Measurements from ENCODE around the gene IP6K1.

DNA sequence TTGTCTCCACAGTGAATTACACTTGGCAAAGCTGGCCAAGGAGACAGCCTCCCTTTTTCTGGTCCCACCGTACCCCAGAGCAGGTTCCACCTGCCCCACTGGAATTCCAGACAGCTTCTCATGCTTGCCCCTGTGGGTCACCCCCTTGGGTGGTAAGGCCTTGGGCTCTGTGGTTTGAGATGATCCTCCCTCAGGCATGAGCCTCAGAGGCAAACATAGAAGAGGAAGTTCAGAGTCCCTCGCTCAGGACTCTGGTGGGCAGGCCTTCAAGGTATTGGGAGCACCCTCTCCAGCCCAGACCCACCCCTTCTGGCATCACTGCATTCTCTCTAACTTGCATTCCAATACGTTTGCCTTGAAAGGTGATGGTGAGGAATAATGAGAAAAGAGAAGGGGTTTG is 45.0 kb upstream of the IP6K1 start:
- TF ChIP-seq EZH2 (IDR thresholded peaks at IDR 0.05; ENCODE audit: low read length): no peak
- TF ChIP-seq, protein P1, sequence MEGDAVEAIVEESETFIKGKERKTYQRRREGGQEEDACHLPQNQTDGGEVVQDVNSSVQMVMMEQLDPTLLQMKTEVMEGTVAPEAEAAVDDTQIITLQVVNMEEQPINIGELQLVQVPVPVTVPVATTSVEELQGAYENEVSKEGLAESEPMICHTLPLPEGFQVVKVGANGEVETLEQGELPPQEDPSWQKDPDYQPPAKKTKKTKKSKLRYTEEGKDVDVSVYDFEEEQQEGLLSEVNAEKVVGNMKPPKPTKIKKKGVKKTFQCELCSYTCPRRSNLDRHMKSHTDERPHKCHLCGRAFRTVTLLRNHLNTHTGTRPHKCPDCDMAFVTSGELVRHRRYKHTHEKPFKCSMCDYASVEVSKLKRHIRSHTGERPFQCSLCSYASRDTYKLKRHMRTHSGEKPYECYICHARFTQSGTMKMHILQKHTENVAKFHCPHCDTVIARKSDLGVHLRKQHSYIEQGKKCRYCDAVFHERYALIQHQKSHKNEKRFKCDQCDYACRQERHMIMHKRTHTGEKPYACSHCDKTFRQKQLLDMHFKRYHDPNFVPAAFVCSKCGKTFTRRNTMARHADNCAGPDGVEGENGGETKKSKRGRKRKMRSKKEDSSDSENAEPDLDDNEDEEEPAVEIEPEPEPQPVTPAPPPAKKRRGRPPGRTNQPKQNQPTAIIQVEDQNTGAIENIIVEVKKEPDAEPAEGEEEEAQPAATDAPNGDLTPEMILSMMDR (optimal IDR thresholded peaks at IDR 0.05 in 1 of 3, IDR thresholded peaks at IDR 0.05 in 1 of 3, conservative IDR thresholded peaks at IDR 0.05 in 1 of 3; ENCODE audit: extremely low read depth in 1 of 3, insufficient read depth in 2 of 3, low read length in 3 of 3): no peak
